ENCODE results near the gene SPIRE2. TPM values are rescaled to one million over a fixed set of nuclear protein-coding genes. Genes with fewer than 3 reads are reported as not detected.

SPIRE2 gene
- polyA plus RNA-seq, 1 experiment: 1.5 TPM

- ChIA-PET POLR2A (no interaction called here), CTCF (interaction anchor here (1.2 kb wide), 2 partner anchors 9 to 16 kb away, joined by 3 read pairs; no protein-coding TSS in a partner anchor)
These were observed 16.6 kb downstream of the SPIRE2 start for GRCh38 chr16:89844739-89845339.

GRCh38 chr16:89845417-89845816 is 17.1 kb downstream of the SPIRE2 start:
- Histone ChIP-seq H3K27ac (ENCODE audit: low read depth, low read length) (no peak overlapping the region), H3K27me3 (ENCODE audit: control insufficient read depth, insufficient read depth, low read length) (no peaks in the 10 kb centered on the region), H3K9me3 (ENCODE audit: control insufficient read depth, insufficient read depth, low read length) (no peaks in the 10 kb centered on the region; the same call in 1 of the 2 replicates), H3K4me3 (ENCODE audit: low read depth, low read length) (no peak overlapping the region)
- ChIA-PET CTCF (interaction anchor here (1.2 kb wide), 2 partner anchors 8 to 15 kb away, joined by 3 read pairs; no protein-coding TSS in a partner anchor), POLR2A (no interaction called here)
- no peak for DNase-seq (ENCODE audit: low read depth, low spot score)
- no peak for TF ChIP-seq CTCF (IDR thresholded peaks at IDR 0.05; ENCODE audit: low read depth, low read length)

More at GRCh38 chr16:89844739-89845339, 16.6 kb downstream of the SPIRE2 start:
- TF ChIP-seq CTCF (IDR thresholded peaks at IDR 0.05; ENCODE audit: low read depth, low read length): no peak
- no peaks in the 10 kb centered on the region for H3K27me3 ChIP-seq (ENCODE audit: control insufficient read depth, insufficient read depth, low read length)
- H3K9me3 ChIP-seq (ENCODE audit: control insufficient read depth, insufficient read depth, low read length): no peaks in the 10 kb centered on the region; the same call in 1 of the 2 replicates
- H3K27ac ChIP-seq (ENCODE audit: low read depth, low read length): no peak overlapping the region
- DNase-seq (ENCODE audit: low read depth, low spot score): no peak
- no peak overlapping the region for H3K4me3 ChIP-seq (ENCODE audit: low read depth, low read length)

DNA sequence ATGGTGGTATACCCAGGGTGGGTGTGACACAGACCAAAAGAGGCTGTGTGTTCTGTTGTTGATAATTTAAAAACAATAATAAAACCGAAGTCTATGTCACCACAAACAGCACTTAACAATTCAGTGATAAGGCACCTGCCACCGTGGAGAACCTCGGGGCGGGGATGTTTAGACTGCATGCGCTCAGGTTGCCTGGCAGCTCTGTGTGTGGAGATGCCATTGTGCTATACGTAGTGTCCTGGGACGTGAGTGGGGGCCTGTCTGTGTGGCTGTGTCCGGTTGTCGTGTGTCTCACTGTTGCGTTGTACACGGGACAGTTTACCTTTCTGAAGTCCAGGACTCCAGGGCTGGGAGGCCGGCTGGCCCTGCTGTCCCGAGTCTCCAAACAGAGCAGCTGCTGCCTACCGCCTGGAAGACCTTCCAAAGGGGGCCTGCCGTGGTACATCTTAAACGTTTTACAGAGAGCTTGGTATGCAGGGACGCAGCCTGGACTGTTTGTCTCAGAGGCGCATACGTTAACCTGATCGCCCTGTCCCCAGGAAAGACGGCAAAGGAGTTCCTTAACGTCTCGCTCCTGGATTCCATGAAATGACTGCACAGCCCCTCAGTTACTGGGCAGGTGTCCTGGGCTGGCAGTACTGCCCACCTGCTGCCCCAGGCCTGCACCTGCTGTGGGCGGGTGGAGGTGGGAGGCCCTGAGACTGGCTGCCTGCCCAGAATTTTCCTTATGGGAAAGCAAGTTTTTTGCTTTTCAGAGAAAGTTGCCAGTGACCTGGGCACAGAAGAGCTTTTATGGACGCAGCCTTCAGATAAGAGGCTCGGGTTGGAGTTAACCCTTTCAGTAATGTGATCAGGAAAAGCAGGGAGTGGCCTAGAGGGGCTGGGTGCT is 19.0 kb downstream of the SPIRE2 start:
- DNase-seq (ENCODE audit: low read depth, low spot score): no peak
- Histone ChIP-seq H3K27me3 (ENCODE audit: control insufficient read depth, insufficient read depth, low read length) (no peaks in the 10 kb centered on the region), H3K27ac (ENCODE audit: low read depth, low read length) (no peak overlapping the region), H3K4me3 (ENCODE audit: low read depth, low read length) (no peak overlapping the region), H3K9me3 (ENCODE audit: control insufficient read depth, insufficient read depth, low read length) (no peaks in the 10 kb centered on the region; the same call in 1 of the 2 replicates)
- ChIA-PET CTCF (no interaction called here), POLR2A (no interaction called here)
- no peak for TF ChIP-seq CTCF (IDR thresholded peaks at IDR 0.05; ENCODE audit: low read depth, low read length)

DNA sequence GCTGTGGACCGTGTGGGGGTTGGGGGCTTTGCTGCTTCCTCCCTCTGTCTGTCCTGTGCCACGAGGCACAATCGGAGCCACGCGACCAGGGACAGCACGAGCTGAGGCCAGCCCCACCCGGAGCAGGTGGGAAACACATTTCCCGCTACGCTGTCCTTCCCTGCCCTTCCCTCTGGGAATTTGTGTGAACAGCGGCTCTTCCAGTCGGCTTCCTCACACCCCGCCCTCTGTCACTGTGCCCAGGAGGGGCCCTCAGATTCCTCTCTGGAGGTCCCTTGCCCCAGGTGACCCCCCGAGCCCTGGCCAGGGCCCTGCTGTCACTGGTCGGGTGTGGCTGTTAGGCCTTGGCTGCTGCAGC is 19.6 kb downstream of the SPIRE2 start:
- CTCF ChIA-PET: no interaction called here
- H3K4me3 ChIP-seq (ENCODE audit: low read depth, low read length): no peak overlapping the region

More for the DNA sequence above, 19.6 kb downstream of the SPIRE2 start:
- POLR2A ChIA-PET: no interaction called here
- H3K27me3 ChIP-seq (ENCODE audit: control insufficient read depth, insufficient read depth, low read length): no peaks in the 10 kb centered on the region
- H3K9me3 ChIP-seq (ENCODE audit: control insufficient read depth, insufficient read depth, low read length): no peaks in the 10 kb centered on the region; the same call in 1 of the 2 replicates
- no peak for TF ChIP-seq CTCF (IDR thresholded peaks at IDR 0.05; ENCODE audit: low read depth, low read length)
- no peak overlapping the region for H3K27ac ChIP-seq (ENCODE audit: low read depth, low read length)
- DNase-seq (ENCODE audit: low read depth, low spot score): no peak
